ENCODE measurements around the gene CCDC158. TPM values are rescaled to one million over a fixed set of nuclear protein-coding genes. Genes with fewer than 3 reads are reported as not detected.

The CCDC158 gene
- total RNA-seq, 4 donors from 2014 or later = 0.16 to 0.55 TPM; not detected in 2

GRCh38 chr4:76373919-76374552 is 46.9 kb downstream of the CCDC158 start:
- Histone ChIP-seq H3K4me1 (peaks cover 0 to 13% (median 5%) of the 10 kb centered on the region in 4 donors), H3K9me3 (no peaks in the 10 kb centered on the region), H3K4me3 (no peak overlapping the region), H3K36me3 (no peaks in the 10 kb centered on the region), H3K27ac (no peak overlapping the region), H3K27me3 (no peaks in the 10 kb centered on the region)
- WGBS, 2 donors (ENCODE audit: low coverage in 1 of 2) = 55 to 65% methylated on average over 6 of the region's 6 CpGs
- no peak for TF ChIP-seq EP300 (IDR thresholded peaks at IDR 0.05; ENCODE audit: low read depth)
- TF ChIP-seq CTCF (IDR thresholded peaks at IDR 0.05) = no peak
- no peak for TF ChIP-seq POLR2AphosphoS5 (IDR thresholded peaks at IDR 0.05)
- no peak for TF ChIP-seq POLR2A (IDR thresholded peaks at IDR 0.05)
- no peak for DNase-seq
- intact Hi-C loops (cut with DNase I; ENCODE audit: low total_unique reads) (no loop called here), in situ Hi-C loops (cut with MboI; ENCODE audit: low pct_ligation_motif_present in 1 of 4, low pct_unique_long_range_greater_than_20kb in 1 of 4, low sequenced_read_pairs in 3 of 4) (loop anchor here in 2 of 4 donors (10.0 to 25.0 kb wide), 2 partner anchors 187 to 189 kb away; no protein-coding TSS in a partner anchor)

GRCh38 chr4:76366737-76367136 is 54.2 kb downstream of the CCDC158 start:
- WGBS, 2 donors (ENCODE audit: low coverage in 1 of 2) = 68 to 80% methylated on average over 3 to 4 of the region's 4 CpGs

DNA sequence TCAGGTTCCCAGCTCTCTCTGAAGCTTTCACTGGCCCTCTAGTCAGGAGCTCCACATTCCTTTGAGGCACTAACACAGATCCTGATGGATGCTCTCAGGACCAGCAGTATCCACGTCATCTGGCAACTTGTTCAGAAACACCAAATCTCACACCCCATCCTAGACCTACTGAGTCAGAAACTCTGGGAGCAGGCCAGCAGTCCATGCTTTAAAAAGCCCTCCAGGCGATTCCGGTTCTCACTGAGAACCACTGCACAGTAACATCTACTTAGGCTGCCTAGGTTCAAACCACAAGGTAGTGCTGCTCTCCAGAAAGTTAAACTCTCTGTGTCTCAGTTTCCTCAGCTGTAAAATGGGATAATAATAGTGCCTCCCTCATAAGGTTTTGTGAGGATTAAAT is 55.3 kb downstream of the CCDC158 start:
- Histone ChIP-seq H3K27ac (no peak overlapping the region), H3K4me3 (no peak overlapping the region), H3K4me1 (no peaks in the 10 kb centered on the region), H3K9me3 (no peaks in the 10 kb centered on the region), H3K27me3 (no peaks in the 10 kb centered on the region), H3K36me3 (no peaks in the 10 kb centered on the region)
- in situ Hi-C loops (cut with MboI; ENCODE audit: low pct_ligation_motif_present in 1 of 4, low pct_unique_long_range_greater_than_20kb in 1 of 4, low sequenced_read_pairs in 3 of 4) (loop anchor here in 1 of 4 donors (25.0 kb wide), 1 partner anchor 178 kb away; no protein-coding TSS in a partner anchor), intact Hi-C loops (cut with DNase I; ENCODE audit: low total_unique reads) (no loop called here)
- WGBS, 2 donors (ENCODE audit: low coverage in 1 of 2) = 81 to 83% methylated on average over 3 of the region's 3 CpGs
- no peak for DNase-seq
- TF ChIP-seq POLR2A (IDR thresholded peaks at IDR 0.05) (no peak), CTCF (IDR thresholded peaks at IDR 0.05) (no peak), POLR2AphosphoS5 (IDR thresholded peaks at IDR 0.05) (no peak), EP300 (IDR thresholded peaks at IDR 0.05; ENCODE audit: low read depth) (no peak)

More at GRCh38 chr4:76366737-76367136, 54.2 kb downstream of the CCDC158 start:
- no peaks in the 10 kb centered on the region for H3K4me1 ChIP-seq
- H3K27me3 ChIP-seq = no peaks in the 10 kb centered on the region
- in situ Hi-C loops (cut with MboI; ENCODE audit: low pct_ligation_motif_present in 1 of 4, low pct_unique_long_range_greater_than_20kb in 1 of 4, low sequenced_read_pairs in 3 of 4) = loop anchor here in 1 of 4 donors (25.0 kb wide), 1 partner anchor 179 kb away; no protein-coding TSS in a partner anchor
- no peak for DNase-seq
- no peak for TF ChIP-seq EP300 (IDR thresholded peaks at IDR 0.05; ENCODE audit: low read depth)
- TF ChIP-seq CTCF (IDR thresholded peaks at IDR 0.05) = no peak
- TF ChIP-seq POLR2A (IDR thresholded peaks at IDR 0.05) = no peak
- TF ChIP-seq POLR2AphosphoS5 (IDR thresholded peaks at IDR 0.05) = no peak
- no peak overlapping the region for H3K4me3 ChIP-seq
- H3K9me3 ChIP-seq = no peaks in the 10 kb centered on the region
- intact Hi-C loops (cut with DNase I; ENCODE audit: low total_unique reads) = no loop called here
- H3K36me3 ChIP-seq = no peaks in the 10 kb centered on the region
- H3K27ac ChIP-seq = no peak overlapping the region

- intact Hi-C loops (cut with DNase I; ENCODE audit: low total_unique reads) = no loop called here
- DNase-seq = no peak
- Histone ChIP-seq H3K4me3 (no peak overlapping the region), H3K9me3 (peaks cover 0 to 5% of the 10 kb centered on the region in 2 donors), H3K27me3 (no peaks in the 10 kb centered on the region), H3K4me1 (no peaks in the 10 kb centered on the region), H3K27ac (no peak overlapping the region), H3K36me3 (no peaks in the 10 kb centered on the region)
- WGBS, 2 donors (ENCODE audit: low coverage in 1 of 2) = 69 to 81% methylated on average over 3 of the region's 3 CpGs
- in situ Hi-C loops (cut with MboI; ENCODE audit: low pct_ligation_motif_present in 1 of 4, low pct_unique_long_range_greater_than_20kb in 1 of 4, low sequenced_read_pairs in 3 of 4) = loop anchor here in 1 of 4 donors (25.0 kb wide), 1 partner anchor 177 kb away; no protein-coding TSS in a partner anchor
- TF ChIP-seq POLR2AphosphoS5 (IDR thresholded peaks at IDR 0.05) = no peak
- no peak for TF ChIP-seq EP300 (IDR thresholded peaks at IDR 0.05; ENCODE audit: low read depth)
- no peak for TF ChIP-seq CTCF (IDR thresholded peaks at IDR 0.05)
- TF ChIP-seq POLR2A (IDR thresholded peaks at IDR 0.05) = no peak
Observed at GRCh38 chr4:76364763-76365162, 56.2 kb downstream of the CCDC158 start.
